Measurements from ENCODE around the gene PRR4. TPM values are rescaled to one million over a fixed set of nuclear protein-coding genes. Genes with fewer than 3 reads are reported as not detected.

PRR4 gene, protein sequence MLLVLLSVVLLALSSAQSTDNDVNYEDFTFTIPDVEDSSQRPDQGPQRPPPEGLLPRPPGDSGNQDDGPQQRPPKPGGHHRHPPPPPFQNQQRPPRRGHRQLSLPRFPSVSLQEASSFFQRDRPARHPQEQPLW
- 10 to 100 TPM in 1 of 4 donors, 1 to 10 TPM in 3; 2.2 to 11.4 (median 6.2) TPM for total RNA-seq

DNA sequence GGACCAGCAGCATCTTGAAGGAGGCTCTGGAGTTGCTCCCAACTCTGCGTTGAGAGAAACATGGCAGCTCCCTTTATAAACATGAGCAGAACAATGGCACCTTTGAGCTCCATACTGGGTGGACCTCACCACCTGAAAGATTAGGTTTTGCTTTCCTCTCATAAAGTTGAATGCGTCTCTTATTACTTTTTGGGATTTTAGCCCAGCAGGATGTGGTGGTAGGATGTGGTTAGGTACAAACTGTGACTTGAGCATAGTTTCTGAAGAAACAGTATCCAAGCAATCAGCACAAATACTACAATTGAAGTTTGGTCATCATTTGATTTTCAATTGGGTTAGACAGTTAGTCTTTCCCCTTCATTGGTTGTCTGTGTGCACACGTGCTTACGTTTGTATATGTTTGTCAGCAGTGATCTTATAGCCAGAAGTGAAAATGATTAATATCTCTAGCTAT lies at the start of gene PRR4:
PRR4 (minus strand) TSS at position 51 of the 454 bp plus-strand sequence; CDS start at position 13, 38 bp downstream.
- Histone ChIP-seq H3K27me3 (no peaks in the 10 kb centered on the region), H3K27ac (no peak within 1 kb of the TSS), H3K4me3 (no peak within 1 kb of the TSS), H3K9me3 (no peaks in the 10 kb centered on the region), H3K36me3 (peaks cover 0 to 31% (median 0%) of the 10 kb centered on the region in 3 donors), H3K4me1 (peaks cover 0 to 5% (median 0%) of the 10 kb centered on the region in 4 donors)
- WGBS, 2 donors: 92 to 93% methylated on average over 4 of the region's 4 CpGs
- no peak for TF ChIP-seq EP300 (IDR thresholded peaks at IDR 0.05)
- no peak for TF ChIP-seq POLR2A (IDR thresholded peaks at IDR 0.05)
- TF ChIP-seq, protein P1, sequence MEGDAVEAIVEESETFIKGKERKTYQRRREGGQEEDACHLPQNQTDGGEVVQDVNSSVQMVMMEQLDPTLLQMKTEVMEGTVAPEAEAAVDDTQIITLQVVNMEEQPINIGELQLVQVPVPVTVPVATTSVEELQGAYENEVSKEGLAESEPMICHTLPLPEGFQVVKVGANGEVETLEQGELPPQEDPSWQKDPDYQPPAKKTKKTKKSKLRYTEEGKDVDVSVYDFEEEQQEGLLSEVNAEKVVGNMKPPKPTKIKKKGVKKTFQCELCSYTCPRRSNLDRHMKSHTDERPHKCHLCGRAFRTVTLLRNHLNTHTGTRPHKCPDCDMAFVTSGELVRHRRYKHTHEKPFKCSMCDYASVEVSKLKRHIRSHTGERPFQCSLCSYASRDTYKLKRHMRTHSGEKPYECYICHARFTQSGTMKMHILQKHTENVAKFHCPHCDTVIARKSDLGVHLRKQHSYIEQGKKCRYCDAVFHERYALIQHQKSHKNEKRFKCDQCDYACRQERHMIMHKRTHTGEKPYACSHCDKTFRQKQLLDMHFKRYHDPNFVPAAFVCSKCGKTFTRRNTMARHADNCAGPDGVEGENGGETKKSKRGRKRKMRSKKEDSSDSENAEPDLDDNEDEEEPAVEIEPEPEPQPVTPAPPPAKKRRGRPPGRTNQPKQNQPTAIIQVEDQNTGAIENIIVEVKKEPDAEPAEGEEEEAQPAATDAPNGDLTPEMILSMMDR (IDR thresholded peaks at IDR 0.05): no peak
- DNase-seq (ENCODE audit: low spot score in 2 of 2): no peak

DNA sequence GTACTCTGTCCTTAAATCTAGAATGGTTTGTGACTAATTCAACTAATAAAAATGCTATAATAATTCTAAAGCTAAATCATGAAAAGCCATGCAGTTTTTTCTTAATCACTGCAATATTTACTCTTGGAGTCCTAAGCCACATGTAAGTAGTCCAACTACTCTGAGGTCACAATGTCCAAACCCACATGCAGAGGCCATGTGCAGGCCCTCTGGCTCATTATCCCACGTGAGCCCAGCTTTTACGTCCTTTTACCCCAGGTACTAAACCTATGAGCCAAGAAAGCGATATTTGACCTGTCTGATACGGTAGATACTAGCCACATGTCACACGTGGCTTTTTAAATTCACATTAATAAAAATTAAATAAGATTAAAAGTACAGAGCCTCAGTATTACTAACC lies 47.6 kb upstream of the PRR4 start:
- H3K4me1 ChIP-seq: no peaks in the 10 kb centered on the region
- no peak for DNase-seq (ENCODE audit: low spot score in 2 of 2)
- TF ChIP-seq, protein P1 (IDR thresholded peaks at IDR 0.05): no peak
- TF ChIP-seq POLR2A (IDR thresholded peaks at IDR 0.05): no peak
- no peak for TF ChIP-seq EP300 (IDR thresholded peaks at IDR 0.05)
- H3K9me3 ChIP-seq: peaks cover 0 to 5% (median 2%) of the 10 kb centered on the region in 4 donors
- peaks cover 0 to 12% (median 0%) of the 10 kb centered on the region in 3 donors for H3K36me3 ChIP-seq
- no peaks in the 10 kb centered on the region for H3K27me3 ChIP-seq
- H3K4me3 ChIP-seq: no peak overlapping the region
- 89 to 92% methylated on average over 5 of the region's 5 CpGs for WGBS, 2 donors
- no peak overlapping the region for H3K27ac ChIP-seq

DNA sequence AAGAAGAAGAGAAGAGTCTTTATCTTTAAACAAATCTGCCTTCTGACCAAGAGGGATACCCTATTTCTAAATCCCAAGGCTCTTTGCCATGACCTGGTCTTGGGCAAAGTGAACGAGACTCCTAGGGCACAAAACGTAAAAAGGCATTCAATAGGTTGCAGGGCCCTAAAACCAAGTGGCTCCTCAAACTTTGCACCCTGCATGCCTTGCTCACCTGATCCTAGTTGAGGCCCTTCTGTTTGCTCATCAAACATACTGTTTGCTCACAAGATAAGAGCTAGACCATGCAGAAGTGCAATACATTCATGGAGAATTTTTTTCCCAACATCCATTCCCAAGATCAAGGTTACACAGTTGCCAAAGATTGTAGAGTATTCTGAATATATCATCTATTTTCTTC lies 42.7 kb upstream of the PRR4 start:
- Histone ChIP-seq H3K27me3 (no peaks in the 10 kb centered on the region), H3K4me3 (no peak overlapping the region), H3K9me3 (no peaks in the 10 kb centered on the region), H3K4me1 (no peaks in the 10 kb centered on the region), H3K27ac (no peak overlapping the region), H3K36me3 (peaks cover 0 to 5% (median 0%) of the 10 kb centered on the region in 3 donors)
- no peak for TF ChIP-seq POLR2A (IDR thresholded peaks at IDR 0.05)
- TF ChIP-seq EP300 (IDR thresholded peaks at IDR 0.05): no peak
- TF ChIP-seq, protein P1 (IDR thresholded peaks at IDR 0.05): no peak
- no peak for DNase-seq (ENCODE audit: low spot score in 2 of 2)
- WGBS, 2 donors: 76 to 87% methylated on average over 2 of the region's 2 CpGs

DNA sequence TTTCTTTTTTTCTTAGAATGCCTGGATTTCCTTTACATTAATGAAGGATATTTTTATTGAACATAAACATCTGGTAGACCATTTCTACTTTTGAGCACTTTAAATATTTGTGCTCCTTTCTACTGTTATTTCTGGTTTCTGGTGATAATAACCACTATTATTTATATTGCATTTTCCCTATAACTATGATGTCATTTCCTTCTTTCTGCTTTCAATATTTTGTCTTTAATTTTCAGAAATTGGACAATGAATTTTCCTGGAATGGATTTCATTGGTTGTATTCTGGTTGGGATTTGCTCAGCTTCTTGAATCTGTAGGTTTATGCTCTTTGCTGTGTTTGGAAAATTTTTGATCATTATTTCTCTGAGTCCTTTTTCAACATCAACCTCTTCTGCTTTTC lies 40.0 kb upstream of the PRR4 start:
- Histone ChIP-seq H3K9me3 (no peaks in the 10 kb centered on the region), H3K4me3 (no peak overlapping the region), H3K27ac (no peak overlapping the region), H3K36me3 (peaks cover 0 to 2% (median 0%) of the 10 kb centered on the region in 3 donors), H3K27me3 (no peaks in the 10 kb centered on the region), H3K4me1 (no peaks in the 10 kb centered on the region)
- no peak for DNase-seq (ENCODE audit: low spot score in 2 of 2)
- TF ChIP-seq POLR2A (IDR thresholded peaks at IDR 0.05) (no peak), EP300 (IDR thresholded peaks at IDR 0.05) (no peak)
- TF ChIP-seq, protein P1 (IDR thresholded peaks at IDR 0.05): no peak

DNA sequence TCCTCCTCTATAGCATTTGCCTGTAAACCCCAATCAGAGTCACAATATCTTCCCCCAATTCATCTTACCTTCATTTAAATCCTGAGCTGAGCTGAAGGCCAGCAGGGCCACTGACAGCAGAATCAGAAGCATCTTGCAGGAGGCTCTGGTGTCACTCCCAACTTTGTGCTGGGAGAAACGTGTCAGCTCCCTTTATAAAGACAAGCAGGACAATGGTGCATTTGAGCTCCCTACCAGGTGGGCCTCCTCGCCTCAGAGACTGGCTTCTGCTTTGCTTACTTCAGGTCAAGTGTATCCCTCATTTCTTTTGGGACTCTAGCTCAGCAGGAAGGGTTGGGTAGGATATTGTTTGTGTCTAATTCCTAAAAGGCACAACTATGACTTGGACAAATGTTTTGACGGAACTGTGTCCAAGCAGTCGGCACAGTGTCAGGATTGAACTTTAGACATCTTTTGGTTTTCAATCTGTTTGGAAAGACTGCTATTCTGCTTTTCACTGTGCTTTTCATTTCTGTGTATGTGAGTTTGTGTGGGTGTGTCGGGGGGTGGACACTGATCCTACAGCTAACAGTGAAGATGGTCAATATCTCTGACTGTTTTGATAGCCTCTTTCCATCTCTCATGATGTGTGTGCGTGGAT lies 34.9 kb upstream of the PRR4 start, which contains the start of gene PRH1:
PRH1 (minus strand) TSS at position 170 of the 640 bp plus-strand sequence; CDS start at position 132, 38 bp downstream.
- no peak for DNase-seq (ENCODE audit: low spot score in 2 of 2)
- no peak within 1 kb of the TSS for H3K4me3 ChIP-seq
- H3K4me1 ChIP-seq: no peaks in the 10 kb centered on the region
- H3K27ac ChIP-seq: no peak within 1 kb of the TSS
- 85 to 87% methylated on average over 6 of the region's 6 CpGs for WGBS, 2 donors
- peaks cover 0 to 28% (median 0%) of the 10 kb centered on the region in 3 donors for H3K36me3 ChIP-seq
- H3K9me3 ChIP-seq: no peaks in the 10 kb centered on the region
- H3K27me3 ChIP-seq: no peaks in the 10 kb centered on the region
- TF ChIP-seq, protein P1 (IDR thresholded peaks at IDR 0.05): no peak
- TF ChIP-seq EP300 (IDR thresholded peaks at IDR 0.05): no peak
- TF ChIP-seq POLR2A (IDR thresholded peaks at IDR 0.05): no peak

All from tibial nerve (tissue), 4 donors.